Activated CD4-positive, alpha-beta T cell treated with anti-CD3 and anti-CD28 coated beads, Interleukin-2, amount 50 U/mL, for 1 hour (primary cell): ENCODE measurements around the gene ATP2C1.

Source experiments
- DNase-seq: peaks from one replicate; pipeline ENCODE4 v3.0.0-alpha.2; 2020

Gene ATP2C1

GRCh38 chr3:131053043-131053859 lies 159.4 kb downstream of the ATP2C1 start:
- DNase-seq, result no peak
